ENCODE data around the gene KCNMA1. TPM values are rescaled to one million over a fixed set of nuclear protein-coding genes. Genes with fewer than 3 reads are reported as not detected.

The KCNMA1 gene
- total RNA-seq, 4 donors from 2014 or later = 68.4 to 170 (median 119) TPM

DNA sequence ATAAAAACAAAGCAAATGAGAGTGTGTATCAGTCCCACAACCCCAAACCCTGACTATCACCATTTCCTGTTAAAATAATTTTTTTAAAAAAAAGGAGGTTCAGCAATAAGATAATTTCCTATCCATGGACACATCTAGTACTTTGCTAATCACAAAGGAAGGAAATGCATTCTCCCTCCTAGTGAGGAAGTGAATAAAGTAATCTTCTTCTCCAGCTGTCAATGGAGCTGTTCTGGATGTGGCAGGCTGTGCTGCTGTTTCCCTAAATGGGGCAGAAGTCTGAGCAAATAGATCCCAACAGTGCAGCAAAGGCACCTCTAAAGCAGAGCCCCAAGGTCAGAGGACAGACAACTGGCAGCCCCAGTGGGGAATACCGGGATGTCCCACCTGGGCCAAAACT is 540.0 kb downstream of the KCNMA1 start:
- Histone ChIP-seq H3K27me3 (no peaks in the 10 kb centered on the region), H3K36me3 (no peaks in the 10 kb centered on the region), H3K4me3 (no peak overlapping the region), H3K9me3 (no peaks in the 10 kb centered on the region), H3K4me1 (no peaks in the 10 kb centered on the region), H3K27ac (no peak overlapping the region)
- intact Hi-C loops (cut with DNase I; ENCODE audit: low total_unique reads) = no loop called here
- 83% methylated on average over 1 of the region's 1 CpG; no CpG with 5 or more reads in 1 of the 2 donors for WGBS, 2 donors (ENCODE audit: low coverage in 1 of 2)
- in situ Hi-C loops (cut with MboI; ENCODE audit: low pct_ligation_motif_present in 1 of 4, low pct_unique_long_range_greater_than_20kb in 1 of 4, low sequenced_read_pairs in 3 of 4) = no loop called here
- DNase-seq = no peak
- TF ChIP-seq, protein P1, sequence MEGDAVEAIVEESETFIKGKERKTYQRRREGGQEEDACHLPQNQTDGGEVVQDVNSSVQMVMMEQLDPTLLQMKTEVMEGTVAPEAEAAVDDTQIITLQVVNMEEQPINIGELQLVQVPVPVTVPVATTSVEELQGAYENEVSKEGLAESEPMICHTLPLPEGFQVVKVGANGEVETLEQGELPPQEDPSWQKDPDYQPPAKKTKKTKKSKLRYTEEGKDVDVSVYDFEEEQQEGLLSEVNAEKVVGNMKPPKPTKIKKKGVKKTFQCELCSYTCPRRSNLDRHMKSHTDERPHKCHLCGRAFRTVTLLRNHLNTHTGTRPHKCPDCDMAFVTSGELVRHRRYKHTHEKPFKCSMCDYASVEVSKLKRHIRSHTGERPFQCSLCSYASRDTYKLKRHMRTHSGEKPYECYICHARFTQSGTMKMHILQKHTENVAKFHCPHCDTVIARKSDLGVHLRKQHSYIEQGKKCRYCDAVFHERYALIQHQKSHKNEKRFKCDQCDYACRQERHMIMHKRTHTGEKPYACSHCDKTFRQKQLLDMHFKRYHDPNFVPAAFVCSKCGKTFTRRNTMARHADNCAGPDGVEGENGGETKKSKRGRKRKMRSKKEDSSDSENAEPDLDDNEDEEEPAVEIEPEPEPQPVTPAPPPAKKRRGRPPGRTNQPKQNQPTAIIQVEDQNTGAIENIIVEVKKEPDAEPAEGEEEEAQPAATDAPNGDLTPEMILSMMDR (IDR thresholded peaks at IDR 0.05) = no peak
- TF ChIP-seq POLR2A (IDR thresholded peaks at IDR 0.05) (no peak), POLR2AphosphoS5 (IDR thresholded peaks at IDR 0.05) (no peak), EP300 (IDR thresholded peaks at IDR 0.05; ENCODE audit: low read depth) (no peak)

DNA sequence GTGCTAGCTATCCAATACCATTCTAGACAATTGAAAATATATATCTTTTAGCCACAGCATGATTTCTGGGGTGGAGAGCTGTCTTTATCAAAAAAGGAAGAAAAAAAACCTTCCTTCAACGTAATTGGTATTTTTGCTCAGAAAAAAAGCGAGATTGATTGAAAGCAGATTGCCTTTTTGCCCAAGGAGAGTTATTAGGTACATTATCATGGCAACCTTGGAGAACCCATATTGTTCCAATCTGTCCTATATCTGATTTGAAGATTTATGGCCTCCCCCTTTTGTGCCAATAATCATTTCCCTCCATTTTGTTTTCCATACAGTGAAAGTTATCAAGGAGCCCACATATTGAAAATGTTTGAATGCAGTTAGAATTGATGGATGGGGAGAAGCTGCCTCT is 544.5 kb downstream of the KCNMA1 start:
- Histone ChIP-seq H3K27ac (no peak overlapping the region), H3K4me1 (no peaks in the 10 kb centered on the region), H3K27me3 (no peaks in the 10 kb centered on the region), H3K4me3 (no peak overlapping the region), H3K9me3 (no peaks in the 10 kb centered on the region), H3K36me3 (no peaks in the 10 kb centered on the region)
- TF ChIP-seq POLR2A (IDR thresholded peaks at IDR 0.05) (no peak), EP300 (IDR thresholded peaks at IDR 0.05; ENCODE audit: low read depth) (no peak), POLR2AphosphoS5 (IDR thresholded peaks at IDR 0.05) (no peak)
- TF ChIP-seq, protein P1 (IDR thresholded peaks at IDR 0.05) = no peak
- no peak for DNase-seq
- intact Hi-C loops (cut with DNase I; ENCODE audit: low total_unique reads) = no loop called here
- 70 to 81% methylated on average over 2 of the region's 2 CpGs for WGBS, 2 donors (ENCODE audit: low coverage in 1 of 2)
- in situ Hi-C loops (cut with MboI; ENCODE audit: low pct_ligation_motif_present in 1 of 4, low pct_unique_long_range_greater_than_20kb in 1 of 4, low sequenced_read_pairs in 3 of 4) = no loop called here

DNA sequence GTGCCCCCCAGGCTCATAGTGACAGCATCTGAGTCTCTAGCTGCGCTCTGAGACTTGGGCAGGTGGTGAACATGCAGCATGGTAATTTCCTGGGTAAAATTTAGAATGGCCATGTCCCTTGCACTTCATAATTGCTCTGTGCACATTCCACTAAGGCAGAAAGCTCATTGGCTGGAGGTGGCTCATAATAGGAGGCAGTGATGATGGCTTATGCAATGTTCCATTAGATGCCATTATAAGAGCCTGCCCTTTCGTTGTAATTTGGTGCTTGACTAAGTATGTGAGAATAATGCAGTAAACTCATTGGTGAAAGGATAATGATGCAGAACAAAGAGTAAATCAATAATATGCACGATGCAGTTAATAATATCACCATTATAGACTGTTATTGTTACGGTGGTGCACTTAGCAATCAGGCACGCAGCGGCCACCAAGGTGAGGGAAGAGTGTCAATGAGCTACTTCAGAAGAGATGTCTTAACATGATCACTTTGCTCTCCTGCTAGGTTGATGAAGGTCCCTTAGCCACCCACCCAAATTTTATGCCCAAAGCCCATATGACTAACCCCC is 545.9 kb downstream of the KCNMA1 start:
- in situ Hi-C loops (cut with MboI; ENCODE audit: low pct_ligation_motif_present in 1 of 4, low pct_unique_long_range_greater_than_20kb in 1 of 4, low sequenced_read_pairs in 3 of 4) (no loop called here), intact Hi-C loops (cut with DNase I; ENCODE audit: low total_unique reads) (no loop called here)
- DNase-seq = no peak
- no peaks in the 10 kb centered on the region for H3K4me1 ChIP-seq
- no peaks in the 10 kb centered on the region for H3K9me3 ChIP-seq
- H3K27ac ChIP-seq = no peak overlapping the region
- 89% methylated on average over 3 to 6 of the region's 6 CpGs for WGBS, 2 donors (ENCODE audit: low coverage in 1 of 2)
- H3K36me3 ChIP-seq = no peaks in the 10 kb centered on the region
- no peak for TF ChIP-seq EP300 (IDR thresholded peaks at IDR 0.05; ENCODE audit: low read depth)
- TF ChIP-seq POLR2AphosphoS5 (IDR thresholded peaks at IDR 0.05) = no peak
- no peak for TF ChIP-seq POLR2A (IDR thresholded peaks at IDR 0.05)
- TF ChIP-seq, protein P1 (IDR thresholded peaks at IDR 0.05) = no peak
- H3K27me3 ChIP-seq = no peaks in the 10 kb centered on the region
- no peak overlapping the region for H3K4me3 ChIP-seq

DNA sequence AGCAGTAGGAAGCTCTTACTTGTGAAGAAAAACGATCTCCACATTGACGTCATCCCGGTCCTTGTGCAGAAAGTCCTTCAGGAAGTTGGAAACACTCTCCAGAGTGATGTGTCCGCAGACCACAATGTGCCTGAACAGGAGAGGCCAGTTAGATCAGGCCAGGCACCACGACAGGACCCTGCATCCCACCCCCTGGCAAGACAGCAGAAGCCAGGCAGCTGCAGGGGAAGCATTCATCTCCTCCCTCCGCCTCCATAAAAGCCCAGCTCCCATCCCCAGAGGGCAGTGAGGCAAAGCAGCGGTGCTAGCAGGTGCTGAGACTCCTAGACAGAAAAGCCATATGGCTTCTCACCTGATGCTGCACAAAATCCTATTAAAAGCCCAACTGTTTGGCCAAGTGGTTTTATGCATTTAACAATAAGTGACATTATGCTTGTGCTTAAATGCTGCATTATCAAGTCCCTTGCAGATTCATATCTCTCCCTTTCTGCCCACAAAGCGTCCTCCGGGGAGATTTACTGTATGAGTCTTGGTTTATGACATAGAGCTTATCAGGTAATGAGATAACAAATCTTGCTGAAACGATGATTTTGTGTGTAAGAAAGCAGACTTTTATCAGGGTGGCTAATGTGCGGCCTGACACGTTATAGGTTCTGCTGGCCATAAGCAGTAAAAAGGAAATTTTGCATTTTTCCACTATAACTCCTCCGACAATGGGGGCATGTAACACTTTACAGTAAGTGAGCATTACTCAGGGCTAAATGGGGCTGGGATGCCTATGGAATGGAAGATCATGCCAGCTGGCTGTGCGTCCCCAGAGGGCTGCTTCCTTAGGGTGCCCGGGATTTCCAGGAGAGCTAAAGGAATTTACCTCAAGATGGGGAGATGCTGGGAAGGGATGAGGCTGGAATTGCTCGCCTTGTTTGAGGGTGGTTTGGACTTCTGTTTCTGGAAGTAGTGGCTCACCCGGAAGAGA is 546.9 kb downstream of the KCNMA1 start:
- H3K27ac ChIP-seq = no peak overlapping the region
- in situ Hi-C loops (cut with MboI; ENCODE audit: low pct_ligation_motif_present in 1 of 4, low pct_unique_long_range_greater_than_20kb in 1 of 4, low sequenced_read_pairs in 3 of 4) = no loop called here
- TF ChIP-seq, protein P1 (IDR thresholded peaks at IDR 0.05) = no peak
- TF ChIP-seq EP300 (IDR thresholded peaks at IDR 0.05; ENCODE audit: low read depth) (no peak), POLR2A (IDR thresholded peaks at IDR 0.05) (no peak), POLR2AphosphoS5 (IDR thresholded peaks at IDR 0.05) (no peak)
- H3K36me3 ChIP-seq = no peaks in the 10 kb centered on the region
- no peaks in the 10 kb centered on the region for H3K9me3 ChIP-seq
- H3K4me1 ChIP-seq = no peaks in the 10 kb centered on the region
- DNase-seq = no peak
- no peaks in the 10 kb centered on the region for H3K27me3 ChIP-seq
- 63 to 65% methylated on average over 6 to 17 of the region's 17 CpGs for WGBS, 2 donors (ENCODE audit: low coverage in 1 of 2)
- no peak overlapping the region for H3K4me3 ChIP-seq
- intact Hi-C loops (cut with DNase I; ENCODE audit: low total_unique reads) = no loop called here
